Measurements from ENCODE around the gene PYGB.

Gene PYGB

GRCh38 chr20:25288291-25289181, 40.7 kb downstream of the PYGB start:
- Histone ChIP-seq H2BK15ac (ENCODE audit: low read length) (no peak overlapping the region), H3K14ac (ENCODE audit: low read length) (peak overlapping the region; percentile 11), H3K27ac (replicated peaks; ENCODE audit: low read length) (no peak overlapping the region), H3K4ac (ENCODE audit: low read length) (peak overlapping the region; percentile 56), H3K36me3 (replicated peaks in 1 of 2; ENCODE audit: control insufficient read depth in 2 of 2, insufficient read depth in 2 of 2, low read length in 2 of 2) (peaks cover 55 to 89% of the 10 kb centered on the region in 2 donors), H3K9me3 (replicated peaks in 1 of 2; ENCODE audit: control insufficient read depth in 2 of 2, insufficient read depth in 1 of 2, low read depth in 1 of 2, low read length in 2 of 2) (peaks cover 0 to 3% of the 10 kb centered on the region in 2 donors), H3K4me2 (ENCODE audit: insufficient read depth, low read length, poor library complexity, severe bottlenecking) (no peak overlapping the region), H3K27me3 (ENCODE audit: control insufficient read depth in 3 of 3, insufficient read depth in 3 of 3, low read depth in 1 of 3, low read length in 3 of 3) (no peaks in the 10 kb centered on the region), H3K4me1 (ENCODE audit: control insufficient read depth in 2 of 2, insufficient read depth in 1 of 2, low read depth in 1 of 2, low read length in 2 of 2) (no peaks in the 10 kb centered on the region), H3K18ac (ENCODE audit: low read length) (peak overlapping the region; percentile 32), H2BK120ac (ENCODE audit: low read depth, low read length) (no peak overlapping the region), H3K4me3 (ENCODE audit: low read length in 2 of 2) (no peak overlapping the region), H4K8ac (ENCODE audit: low read depth, low read length) (no peak overlapping the region), H4K91ac (ENCODE audit: low read depth, low read length, poor library complexity) (no peak overlapping the region), H2BK5ac (ENCODE audit: low read length) (peak overlapping the region; percentile 31), H2BK12ac (ENCODE audit: low read length) (no peak overlapping the region), H3K9ac (ENCODE audit: low read depth, low read length, poor library complexity) (no peak overlapping the region), H2AFZ (ENCODE audit: low read length) (no peak overlapping the region), H2AK5ac (ENCODE audit: low read depth, low read length) (peak overlapping the region; percentile 10), H3K23ac (ENCODE audit: low read depth, low read length, poor library complexity) (no peak overlapping the region), H3K79me1 (ENCODE audit: low read depth, low read length) (no peaks in the 10 kb centered on the region)
- WGBS, 2 donors (ENCODE audit: extremely low coverage in 2 of 2, insufficient read length in 2 of 2, insufficient replicate concordance in 1 of 2): no CpG with 5 or more reads among the region's 22 CpGs
- DNase-seq (ENCODE audit: low spot score): no peak

DNA sequence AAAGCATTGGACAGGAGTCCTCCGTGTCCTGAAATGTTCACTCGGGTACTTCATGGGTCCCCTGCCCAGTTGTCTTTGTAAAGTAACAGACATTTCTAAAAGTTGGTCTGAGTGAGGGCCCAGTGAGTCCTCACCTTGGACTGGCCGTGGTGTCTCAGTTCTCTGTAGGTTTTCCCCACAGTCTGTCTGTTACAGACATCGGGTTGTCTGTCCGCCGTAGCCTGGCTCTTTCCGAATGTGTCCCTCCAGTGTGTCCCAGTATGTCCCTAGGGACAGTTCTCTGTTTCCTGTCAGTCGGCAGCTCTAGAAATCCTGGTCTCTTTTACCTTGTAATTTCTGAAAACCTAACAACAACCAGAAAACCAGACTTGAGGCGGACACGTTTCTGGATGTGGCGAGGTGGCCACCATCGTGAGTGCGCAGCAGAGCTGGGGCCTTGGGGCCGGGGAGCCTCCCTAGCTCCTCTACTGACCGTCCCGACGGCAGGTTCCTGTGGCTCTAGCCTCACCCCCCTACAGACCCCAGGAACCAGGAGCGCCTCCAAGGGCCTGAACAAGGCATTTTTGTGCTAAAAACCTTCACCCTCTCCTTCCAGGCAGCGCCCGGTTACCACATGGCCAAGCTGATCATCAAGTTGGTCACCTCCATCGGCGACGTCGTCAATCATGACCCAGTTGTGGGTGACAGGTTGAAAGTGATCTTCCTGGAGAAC, 42.2 kb downstream of the PYGB start:
- H3K36me3 ChIP-seq (replicated peaks in 1 of 2; ENCODE audit: control insufficient read depth in 2 of 2, insufficient read depth in 2 of 2, low read length in 2 of 2): peaks cover 45 to 85% of the 10 kb centered on the region in 2 donors
- no peak overlapping the region for H3K23ac ChIP-seq (ENCODE audit: low read depth, low read length, poor library complexity)
- H2BK120ac ChIP-seq (ENCODE audit: low read depth, low read length): no peak overlapping the region
- no CpG with 5 or more reads among the region's 24 CpGs for WGBS, 2 donors (ENCODE audit: extremely low coverage in 2 of 2, insufficient read length in 2 of 2, insufficient replicate concordance in 1 of 2)
- H3K4me2 ChIP-seq (ENCODE audit: insufficient read depth, low read length, poor library complexity, severe bottlenecking): no peak overlapping the region
- H3K18ac ChIP-seq (ENCODE audit: low read length): no peak overlapping the region
- no peak overlapping the region for H3K14ac ChIP-seq (ENCODE audit: low read length)
- H3K4me3 ChIP-seq (ENCODE audit: low read length in 2 of 2): no peak overlapping the region
- H3K9me3 ChIP-seq (replicated peaks in 1 of 2; ENCODE audit: control insufficient read depth in 2 of 2, insufficient read depth in 1 of 2, low read depth in 1 of 2, low read length in 2 of 2): no peaks in the 10 kb centered on the region
- H2BK15ac ChIP-seq (ENCODE audit: low read length): no peak overlapping the region
- H4K91ac ChIP-seq (ENCODE audit: low read depth, low read length, poor library complexity): peak overlapping the region; percentile 58
- H3K9ac ChIP-seq (ENCODE audit: low read depth, low read length, poor library complexity): no peak overlapping the region
- H4K8ac ChIP-seq (ENCODE audit: low read depth, low read length): no peak overlapping the region
- no peak overlapping the region for H2AK5ac ChIP-seq (ENCODE audit: low read depth, low read length)
- no peaks in the 10 kb centered on the region for H3K79me1 ChIP-seq (ENCODE audit: low read depth, low read length)
- no peak overlapping the region for H2AFZ ChIP-seq (ENCODE audit: low read length)
- no peak for DNase-seq (ENCODE audit: low spot score)
- H3K4me1 ChIP-seq (ENCODE audit: control insufficient read depth in 2 of 2, insufficient read depth in 1 of 2, low read depth in 1 of 2, low read length in 2 of 2): no peaks in the 10 kb centered on the region
- no peak overlapping the region for H2BK12ac ChIP-seq (ENCODE audit: low read length)
- H3K27me3 ChIP-seq (ENCODE audit: control insufficient read depth in 3 of 3, insufficient read depth in 3 of 3, low read depth in 1 of 3, low read length in 3 of 3): no peaks in the 10 kb centered on the region
- no peak overlapping the region for H2BK5ac ChIP-seq (ENCODE audit: low read length)
- H3K27ac ChIP-seq (replicated peaks; ENCODE audit: low read length): no peak overlapping the region
- H3K4ac ChIP-seq (ENCODE audit: low read length): no peak overlapping the region

GRCh38 chr20:25290646-25291431, 43.0 kb downstream of the PYGB start:
- peaks cover 43 to 85% of the 10 kb centered on the region in 2 donors for H3K36me3 ChIP-seq (replicated peaks in 1 of 2; ENCODE audit: control insufficient read depth in 2 of 2, insufficient read depth in 2 of 2, low read length in 2 of 2)
- H2BK15ac ChIP-seq (ENCODE audit: low read length): no peak overlapping the region
- H4K8ac ChIP-seq (ENCODE audit: low read depth, low read length): no peak overlapping the region
- H3K23ac ChIP-seq (ENCODE audit: low read depth, low read length, poor library complexity): peak overlapping the region; percentile 29
- H2BK120ac ChIP-seq (ENCODE audit: low read depth, low read length): peak overlapping the region; percentile 16
- H2BK12ac ChIP-seq (ENCODE audit: low read length): no peak overlapping the region
- no peak overlapping the region for H2AFZ ChIP-seq (ENCODE audit: low read length)
- DNase-seq (ENCODE audit: low spot score): no peak
- peaks cover 0 to 2% of the 10 kb centered on the region in 2 donors for H3K9me3 ChIP-seq (replicated peaks in 1 of 2; ENCODE audit: control insufficient read depth in 2 of 2, insufficient read depth in 1 of 2, low read depth in 1 of 2, low read length in 2 of 2)
- H3K4me2 ChIP-seq (ENCODE audit: insufficient read depth, low read length, poor library complexity, severe bottlenecking): no peak overlapping the region
- H3K27me3 ChIP-seq (ENCODE audit: control insufficient read depth in 3 of 3, insufficient read depth in 3 of 3, low read depth in 1 of 3, low read length in 3 of 3): no peaks in the 10 kb centered on the region
- no peak overlapping the region for H2AK5ac ChIP-seq (ENCODE audit: low read depth, low read length)
- H3K9ac ChIP-seq (ENCODE audit: low read depth, low read length, poor library complexity): no peak overlapping the region
- peak overlapping the region; percentile 58 for H4K91ac ChIP-seq (ENCODE audit: low read depth, low read length, poor library complexity)
- no peaks in the 10 kb centered on the region for H3K4me1 ChIP-seq (ENCODE audit: control insufficient read depth in 2 of 2, insufficient read depth in 1 of 2, low read depth in 1 of 2, low read length in 2 of 2)
- no peak overlapping the region for H3K14ac ChIP-seq (ENCODE audit: low read length)
- H3K18ac ChIP-seq (ENCODE audit: low read length): peak overlapping the region; percentile 45
- H3K4me3 ChIP-seq (ENCODE audit: low read length in 2 of 2): no peak overlapping the region
- peaks cover 3% of the 10 kb centered on the region for H3K79me1 ChIP-seq (ENCODE audit: low read depth, low read length)
- H3K27ac ChIP-seq (replicated peaks; ENCODE audit: low read length): no peak overlapping the region
- no peak overlapping the region for H3K4ac ChIP-seq (ENCODE audit: low read length)
- no CpG with 5 or more reads among the region's 22 CpGs for WGBS, 2 donors (ENCODE audit: extremely low coverage in 2 of 2, insufficient read length in 2 of 2, insufficient replicate concordance in 1 of 2)
- H2BK5ac ChIP-seq (ENCODE audit: low read length): no peak overlapping the region

Measured in neuronal stem cell (in vitro differentiated cells).